Esophagus muscularis mucosa (tissue), 4 donors: Measurements from ENCODE around the gene HTD2. TPM values are rescaled to one million over a fixed set of nuclear protein-coding genes. Genes with fewer than 3 reads are reported as not detected.

Experiments used
- DNase-seq: peaks from one replicate; pipeline ENCODE4 v3.0.0-alpha.2; 2017; ENCODE audit errors: extremely low spot score
- H3K27ac ChIP-seq, 4 donors: fragments of 200-600 bp; sonication (generic); replicated peaks in 1 of 4; 1 replicate in 3 of 4; 2 replicates in 1 of 4; pipeline ENCODE4 v1.5.1; 2016 to 2019; ENCODE audit warnings: mild to moderate bottlenecking in 1 of 4
- H3K27me3 ChIP-seq, 4 donors: fragments of 200-600 bp; sonication (generic); one replicate each; pipeline versions ENCODE4 v1.5.1 to v1.6.0; 2016 to 2019
- H3K36me3 ChIP-seq, 4 donors: fragments of 200-600 bp; sonication (generic); one replicate each; pipeline ENCODE4 v1.5.1; 2016 to 2019
- H3K4me1 ChIP-seq, 4 donors: fragments of 200-600 bp; sonication (generic); one replicate each; pipeline ENCODE4 v1.5.1; 2016 to 2019
- H3K4me3 ChIP-seq, 4 donors: fragments of 200-600 bp; sonication (generic); 1 replicate in 2 of 4; 2 replicates in 2 of 4; pipeline ENCODE4 v1.5.1; 2016 to 2019; ENCODE audit warnings: mild to moderate bottlenecking in 4 of 4, moderate library complexity in 1 of 4
- H3K9me3 ChIP-seq, 4 donors: fragments of 200-600 bp; sonication (generic); 1 replicate in 3 of 4; 2 replicates in 1 of 4; pipeline ENCODE4 v1.5.1; 2016 to 2019
- CTCF ChIP-seq, 3 experiments: fragments of 200-600 bp in 2 of 3; fragments of 450-650 bp in 1 of 3; sonication (generic) in 2 of 3; IDR thresholded peaks; one replicate each; pipeline ENCODE4 v1.5.1; 2017 to 2019; ENCODE audit warnings: antibody characterized with exemption in 3 of 3, mild to moderate bottlenecking in 2 of 3, moderate library complexity in 1 of 3
- EP300 ChIP-seq: sonication (generic); formaldehyde crosslinking; IDR thresholded peaks from one replicate; pipeline ENCODE4 v1.6.1; 2017; ENCODE audit warnings: antibody characterized with exemption
- POLR2A ChIP-seq: fragments of 450-650 bp; IDR thresholded peaks from one replicate; pipeline ENCODE4 v1.6.1; 2017; ENCODE audit warnings: antibody characterized with exemption, moderate library complexity, mild to moderate bottlenecking, low read depth
- POLR2AphosphoS5 ChIP-seq, 2 donors: sonication (generic); formaldehyde crosslinking; IDR thresholded peaks; one replicate each; pipeline ENCODE4 v1.6.1; 2017; ENCODE audit warnings: antibody characterized with exemption in 2 of 2
- WGBS: methylation state at CpG from one replicate; pipeline ENCODE4 v1.1.5; 2018; 5-methylcytosine and 5-hydroxymethylcytosine counted together
- intact Hi-C: fragments of 100-400 bp; cut with DNase I; formaldehyde crosslinking; loops from one replicate; pipeline ENCODE4 v1.15.1; 2023
- total RNA-seq, 4 donors: library from RNA; depleted of rRNA; stranded (reverse); fragments of >200 nt; gene quantifications; one replicate each; pipeline versions ENCODE4 v1.1.0 to v1.2.1, GENCODE V29; 2016

HTD2 gene
- total RNA-seq, 4 donors from 2014 or later, result 7.5 to 12.3 (median 10.4) TPM

- Histone ChIP-seq H3K27ac (peak within 1 kb of the TSS; percentile 79 to 82 (median 80)), H3K4me1 (peaks cover 17 to 52% (median 44%) of the 10 kb centered on the region in 4 donors), H3K36me3 (no peaks in the 10 kb centered on the region), H3K27me3 (no peaks in the 10 kb centered on the region), H3K4me3 (peak within 1 kb of the TSS; percentile 89 to 95 (median 95)), H3K9me3 (no peaks in the 10 kb centered on the region)
- intact Hi-C loops, result loop anchor here (5.0 kb wide), 2 partner anchors 80 to 160 kb away; partner anchors contain the start of gene KCTD6
- no peak for TF ChIP-seq EP300
- TF ChIP-seq POLR2AphosphoS5 (IDR thresholded peaks at IDR 0.05), result peak; percentile 55 to 56
- peak in 2 of 3 experiments; percentile 16 to 46 for TF ChIP-seq CTCF (IDR thresholded peaks at IDR 0.05)
- no peak for TF ChIP-seq POLR2A
- no peak for DNase-seq
- under 1% methylated on average over 21 of the region's 79 CpGs for WGBS
Observed at GRCh38 chr3:58332575-58333188, 26.4 kb downstream of the HTD2 start, which contains the start of gene PXK. PXK (plus strand) TSS chr3:58332892; CDS start chr3:58332989, 97 bp downstream.

- H3K4me3 ChIP-seq, result peak overlapping the region; percentile 89 to 95 (median 95)
- no peaks in the 10 kb centered on the region for H3K27me3 ChIP-seq
- H3K4me1 ChIP-seq, result peaks cover 17 to 52% (median 44%) of the 10 kb centered on the region in 4 donors
- H3K27ac ChIP-seq, result peak overlapping the region; percentile 79 to 82 (median 80)
- no peak for DNase-seq
- intact Hi-C loops, result loop anchor here (5.0 kb wide), 2 partner anchors 79 to 159 kb away; partner anchors contain the start of gene KCTD6
- under 1% methylated on average over 30 of the region's 37 CpGs for WGBS
- H3K36me3 ChIP-seq, result no peaks in the 10 kb centered on the region
- TF ChIP-seq POLR2AphosphoS5 (IDR thresholded peaks at IDR 0.05) (no peak), POLR2A (no peak), EP300 (no peak), CTCF (IDR thresholded peaks at IDR 0.05) (no peak)
- H3K9me3 ChIP-seq, result no peaks in the 10 kb centered on the region
Observed at GRCh38 chr3:58333206-58334012, 27.1 kb downstream of the HTD2 start.

- Histone ChIP-seq H3K36me3 (no peaks in the 10 kb centered on the region), H3K9me3 (no peaks in the 10 kb centered on the region), H3K4me3 (peak overlapping the region; percentile 89 to 95 (median 95)), H3K27me3 (no peaks in the 10 kb centered on the region), H3K27ac (peak overlapping the region; percentile 79 to 82 (median 80)), H3K4me1 (peaks cover 17 to 52% (median 44%) of the 10 kb centered on the region in 4 donors)
- DNase-seq, result no peak
- intact Hi-C loops, result loop anchor here (5.0 kb wide), 2 partner anchors 78 to 158 kb away; partner anchors contain the start of gene KCTD6
- TF ChIP-seq EP300, result no peak
- TF ChIP-seq POLR2A, result no peak
- no peak for TF ChIP-seq CTCF (IDR thresholded peaks at IDR 0.05)
- TF ChIP-seq POLR2AphosphoS5 (IDR thresholded peaks at IDR 0.05), result no peak
- 27% methylated on average over 4 of the region's 4 CpGs for WGBS
Observed at GRCh38 chr3:58334013-58334321, 27.6 kb downstream of the HTD2 start.

GRCh38 chr3:58334506-58334884 is 28.2 kb downstream of the HTD2 start:
- peaks cover 0 to 3% (median 0%) of the 10 kb centered on the region in 4 donors for H3K36me3 ChIP-seq
- intact Hi-C loops, result loop anchor here (5.0 kb wide), 2 partner anchors 78 to 158 kb away; partner anchors contain the start of gene KCTD6
- H3K4me1 ChIP-seq, result peaks cover 17 to 52% (median 44%) of the 10 kb centered on the region in 4 donors
- no peak for TF ChIP-seq POLR2AphosphoS5 (IDR thresholded peaks at IDR 0.05)
- no peak for TF ChIP-seq POLR2A
- no peak for TF ChIP-seq CTCF (IDR thresholded peaks at IDR 0.05)
- no peak for TF ChIP-seq EP300
- peak overlapping the region in 3 of 4 donors; percentile 61 to 81 (median 80) for H3K27ac ChIP-seq
- DNase-seq, result no peak
- peak overlapping the region; percentile 89 to 95 (median 95) for H3K4me3 ChIP-seq
- no peaks in the 10 kb centered on the region for H3K27me3 ChIP-seq
- no peaks in the 10 kb centered on the region for H3K9me3 ChIP-seq
- WGBS, result 79% methylated on average over 1 of the region's 1 CpG
